Measurements from ENCODE around the gene KRT1.
A peak's percentile ranks its signal among the peaks of the same experiment; 100 is the strongest.

KRT1 gene

GRCh38 chr12:52696588-52696987, 16.4 kb upstream of the KRT1 start:
- ChIA-PET CTCF (no interaction called here), POLR2A (no interaction called here)
- TF ChIP-seq TARDBP (IDR thresholded peaks at IDR 0.05) = no peak
- no peak for DNase-seq (ENCODE audit: extremely low spot score)

- ChIA-PET CTCF (no interaction called here), POLR2A (no interaction called here)
- TF ChIP-seq SP1 (IDR thresholded peaks at IDR 0.05) (no peak), TARDBP (IDR thresholded peaks at IDR 0.05) (no peak), L3MBTL2 (conservative IDR thresholded peaks at IDR 0.05) (no peak), ZNF384 (IDR thresholded peaks at IDR 0.05) (no peak), ARNT (IDR thresholded peaks at IDR 0.05) (no peak), CTBP1 (IDR thresholded peaks at IDR 0.05; ENCODE audit: borderline replicate concordance) (no peak), FOXA1 (IDR thresholded peaks at IDR 0.05) (no peak), LEF1 (IDR thresholded peaks at IDR 0.05; ENCODE audit: borderline replicate concordance) (no peak), BHLHE40 (IDR thresholded peaks at IDR 0.05; ENCODE audit: borderline replicate concordance) (no peak), NFRKB (IDR thresholded peaks at IDR 0.05) (no peak)
- DNase-seq (ENCODE audit: extremely low spot score) = no peak
Observed at GRCh38 chr12:52695039-52695438, 14.8 kb upstream of the KRT1 start.

- DNase-seq (ENCODE audit: extremely low spot score) = no peak
- CTCF ChIA-PET = no interaction called here
- TF ChIP-seq L3MBTL2 (conservative IDR thresholded peaks at IDR 0.05) (no peak), SUZ12 (IDR thresholded peaks at IDR 0.05) (no peak), HDGF (IDR thresholded peaks at IDR 0.05; ENCODE audit: borderline replicate concordance) (no peak), PKNOX1 (IDR thresholded peaks at IDR 0.05) (no peak), ELF4 (IDR thresholded peaks at IDR 0.05) (no peak), ZNF384 (IDR thresholded peaks at IDR 0.05) (no peak), FOXA1 (IDR thresholded peaks at IDR 0.05) (no peak), TARDBP (IDR thresholded peaks at IDR 0.05) (no peak), FOXM1 (IDR thresholded peaks at IDR 0.05; ENCODE audit: borderline replicate concordance) (no peak), LEF1 (IDR thresholded peaks at IDR 0.05; ENCODE audit: borderline replicate concordance) (no peak), FOXK2 (IDR thresholded peaks at IDR 0.05) (no peak), BHLHE40 (IDR thresholded peaks at IDR 0.05; ENCODE audit: borderline replicate concordance) (no peak), NFRKB (IDR thresholded peaks at IDR 0.05) (no peak)
- POLR2A ChIA-PET = no interaction called here
Observed at GRCh38 chr12:52694151-52694550, 13.9 kb upstream of the KRT1 start.

GRCh38 chr12:52693261-52693660, 13.1 kb upstream of the KRT1 start:
- ChIA-PET CTCF (interaction anchor here (0.9 kb wide), 1 partner anchor 177 kb away, joined by 3 read pairs; no protein-coding TSS in a partner anchor), POLR2A (no interaction called here)
- TF ChIP-seq FOXA1 (IDR thresholded peaks at IDR 0.05) (no peak), ELF4 (IDR thresholded peaks at IDR 0.05) (no peak), SUZ12 (IDR thresholded peaks at IDR 0.05) (no peak), LEF1 (IDR thresholded peaks at IDR 0.05; ENCODE audit: borderline replicate concordance) (no peak), PKNOX1 (IDR thresholded peaks at IDR 0.05) (no peak), SP1 (IDR thresholded peaks at IDR 0.05) (no peak), FOXM1 (IDR thresholded peaks at IDR 0.05; ENCODE audit: borderline replicate concordance) (no peak), ZNF384 (IDR thresholded peaks at IDR 0.05) (no peak)
- DNase-seq (ENCODE audit: extremely low spot score) = no peak

GRCh38 chr12:52692254-52692653, 12.0 kb upstream of the KRT1 start:
- ChIA-PET POLR2A (no interaction called here), CTCF (interaction anchor here (0.6 to 1.6 kb wide), 3 partner anchors 12 to 320 kb away, joined by 4 to 5 read pairs (median 4); partner anchors contain the start of gene KRT1)
- no peak for DNase-seq (ENCODE audit: extremely low spot score)
- TF ChIP-seq LEF1 (IDR thresholded peaks at IDR 0.05; ENCODE audit: borderline replicate concordance) (no peak), ARNT (IDR thresholded peaks at IDR 0.05) (no peak)

GRCh38 chr12:52691841-52692150, 11.6 kb upstream of the KRT1 start:
- TF ChIP-seq FOXK2 (IDR thresholded peaks at IDR 0.05) (no peak), SP1 (IDR thresholded peaks at IDR 0.05) (no peak), L3MBTL2 (conservative IDR thresholded peaks at IDR 0.05) (no peak), TARDBP (IDR thresholded peaks at IDR 0.05) (no peak), ZNF384 (IDR thresholded peaks at IDR 0.05) (no peak), ELF4 (IDR thresholded peaks at IDR 0.05) (no peak), BHLHE40 (IDR thresholded peaks at IDR 0.05; ENCODE audit: borderline replicate concordance) (no peak), HDGF (IDR thresholded peaks at IDR 0.05; ENCODE audit: borderline replicate concordance) (no peak)
- ChIA-PET POLR2A (no interaction called here), CTCF (interaction anchor here (0.6 to 1.6 kb wide), 2 partner anchors 293 to 320 kb away, joined by 4 to 5 read pairs; no protein-coding TSS in a partner anchor)
- DNase-seq (ENCODE audit: extremely low spot score) = no peak

GRCh38 chr12:52691076-52691840, 11.1 kb upstream of the KRT1 start:
- TF ChIP-seq TARDBP (IDR thresholded peaks at IDR 0.05) (no peak), SUZ12 (IDR thresholded peaks at IDR 0.05) (no peak), FOXK2 (IDR thresholded peaks at IDR 0.05) (no peak), L3MBTL2 (conservative IDR thresholded peaks at IDR 0.05) (peak; percentile 63)
- ChIA-PET POLR2A (no interaction called here), CTCF (interaction anchor here (0.6 to 1.6 kb wide), 3 partner anchors 23 to 319 kb away, joined by 3 to 5 read pairs (median 4); no protein-coding TSS in a partner anchor)
- peak; percentile 44 for DNase-seq (ENCODE audit: extremely low spot score)
